ENCODE measurements around the gene MAPRE3.

Gene MAPRE3

DNA sequence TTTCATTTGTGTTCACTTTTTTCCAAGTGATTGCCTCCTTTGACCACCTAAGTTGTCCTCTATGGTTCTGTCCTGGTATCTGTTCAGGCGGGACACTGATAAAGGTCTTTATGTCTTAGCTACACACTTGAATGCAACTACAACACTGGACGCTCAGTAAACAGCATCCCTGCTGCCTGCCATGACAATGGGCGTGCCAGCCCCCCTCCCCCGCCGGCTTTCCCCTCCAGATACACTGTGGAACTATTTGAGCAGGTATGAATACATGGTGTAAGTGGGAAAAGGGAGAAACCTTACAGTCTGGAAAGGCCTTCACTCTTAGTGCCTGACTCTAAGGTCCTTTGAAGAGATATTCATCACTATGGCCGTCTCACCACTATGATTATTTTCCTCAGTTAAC lies 86.7 kb downstream of the MAPRE3 start:
- H3K9me3 Mint-ChIP-seq: no peaks in the 10 kb centered on the region
- H3K4me3 Mint-ChIP-seq: no peak overlapping the region
- no peak overlapping the region for H3K27ac Mint-ChIP-seq
- peaks cover 55% of the 10 kb centered on the region for H3K36me3 Mint-ChIP-seq (ENCODE audit: low read depth)
- no peaks in the 10 kb centered on the region for H3K27me3 Mint-ChIP-seq (ENCODE audit: low read depth, poor library complexity)
- peaks cover 11% of the 10 kb centered on the region for H3K4me1 Mint-ChIP-seq
- TF ChIP-seq, protein P1, sequence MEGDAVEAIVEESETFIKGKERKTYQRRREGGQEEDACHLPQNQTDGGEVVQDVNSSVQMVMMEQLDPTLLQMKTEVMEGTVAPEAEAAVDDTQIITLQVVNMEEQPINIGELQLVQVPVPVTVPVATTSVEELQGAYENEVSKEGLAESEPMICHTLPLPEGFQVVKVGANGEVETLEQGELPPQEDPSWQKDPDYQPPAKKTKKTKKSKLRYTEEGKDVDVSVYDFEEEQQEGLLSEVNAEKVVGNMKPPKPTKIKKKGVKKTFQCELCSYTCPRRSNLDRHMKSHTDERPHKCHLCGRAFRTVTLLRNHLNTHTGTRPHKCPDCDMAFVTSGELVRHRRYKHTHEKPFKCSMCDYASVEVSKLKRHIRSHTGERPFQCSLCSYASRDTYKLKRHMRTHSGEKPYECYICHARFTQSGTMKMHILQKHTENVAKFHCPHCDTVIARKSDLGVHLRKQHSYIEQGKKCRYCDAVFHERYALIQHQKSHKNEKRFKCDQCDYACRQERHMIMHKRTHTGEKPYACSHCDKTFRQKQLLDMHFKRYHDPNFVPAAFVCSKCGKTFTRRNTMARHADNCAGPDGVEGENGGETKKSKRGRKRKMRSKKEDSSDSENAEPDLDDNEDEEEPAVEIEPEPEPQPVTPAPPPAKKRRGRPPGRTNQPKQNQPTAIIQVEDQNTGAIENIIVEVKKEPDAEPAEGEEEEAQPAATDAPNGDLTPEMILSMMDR (IDR thresholded peaks at IDR 0.05): no peak
- DNase-seq: no peak

DNA sequence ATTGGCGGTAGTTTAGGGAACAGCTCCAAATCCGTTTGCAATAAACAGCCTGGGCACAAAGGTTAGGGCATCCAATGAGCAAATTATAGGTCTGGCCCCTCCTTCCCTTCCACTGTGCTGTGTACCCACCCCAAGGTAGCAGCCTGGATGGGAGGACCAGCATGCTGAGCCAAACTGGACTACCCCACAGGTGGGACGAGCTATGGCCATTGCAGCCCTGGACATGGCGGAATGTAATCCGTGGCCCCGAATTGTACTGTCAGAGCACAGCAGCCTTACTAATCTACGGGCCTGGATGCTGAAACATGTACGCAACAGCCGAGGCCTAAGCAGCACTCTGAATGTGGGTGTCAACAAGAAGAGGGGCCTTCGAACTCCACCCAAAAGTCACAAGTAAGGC lies 87.8 kb downstream of the MAPRE3 start:
- DNase-seq: no peak
- Mint-ChIP-seq H3K27me3 (ENCODE audit: low read depth, poor library complexity) (no peaks in the 10 kb centered on the region), H3K36me3 (ENCODE audit: low read depth) (peaks cover 61% of the 10 kb centered on the region), H3K27ac (no peak overlapping the region), H3K9me3 (no peaks in the 10 kb centered on the region), H3K4me3 (no peak overlapping the region), H3K4me1 (peaks cover 2% of the 10 kb centered on the region)
- TF ChIP-seq, protein P1 (IDR thresholded peaks at IDR 0.05): no peak

GRCh38 chr2:27059141-27059820 lies 88.8 kb downstream of the MAPRE3 start:
- Mint-ChIP-seq H3K36me3 (ENCODE audit: low read depth) (peaks cover 62% of the 10 kb centered on the region), H3K27ac (peak overlapping the region; percentile 48), H3K9me3 (no peaks in the 10 kb centered on the region), H3K27me3 (ENCODE audit: low read depth, poor library complexity) (no peaks in the 10 kb centered on the region), H3K4me1 (no peaks in the 10 kb centered on the region), H3K4me3 (no peak overlapping the region)
- TF ChIP-seq, protein P1 (IDR thresholded peaks at IDR 0.05): no peak
- DNase-seq: no peak

DNA sequence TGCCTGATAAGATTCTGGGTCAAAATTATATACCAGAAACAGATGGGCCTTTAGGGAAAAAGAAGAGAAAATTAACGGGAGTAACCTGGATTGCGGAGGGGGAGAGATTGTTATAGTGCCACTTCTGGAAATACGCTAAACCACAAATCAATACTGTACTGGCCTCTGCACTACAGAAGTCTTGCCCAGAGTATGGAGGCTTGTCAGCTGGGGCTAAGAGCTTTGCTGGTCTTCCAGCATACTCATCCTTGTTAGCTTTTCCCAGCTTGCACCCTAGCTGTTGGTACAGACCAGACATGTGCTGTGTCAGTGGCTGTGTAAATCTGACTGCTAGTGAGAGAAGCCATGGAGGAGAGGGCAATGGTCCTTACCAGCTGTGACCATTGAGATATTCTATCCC lies 89.9 kb downstream of the MAPRE3 start:
- Mint-ChIP-seq H3K27ac (no peak overlapping the region), H3K4me1 (no peaks in the 10 kb centered on the region), H3K27me3 (ENCODE audit: low read depth, poor library complexity) (no peaks in the 10 kb centered on the region), H3K4me3 (no peak overlapping the region), H3K36me3 (ENCODE audit: low read depth) (peaks cover 62% of the 10 kb centered on the region), H3K9me3 (no peaks in the 10 kb centered on the region)
- DNase-seq: no peak
- TF ChIP-seq, protein P1 (IDR thresholded peaks at IDR 0.05): no peak

DNA sequence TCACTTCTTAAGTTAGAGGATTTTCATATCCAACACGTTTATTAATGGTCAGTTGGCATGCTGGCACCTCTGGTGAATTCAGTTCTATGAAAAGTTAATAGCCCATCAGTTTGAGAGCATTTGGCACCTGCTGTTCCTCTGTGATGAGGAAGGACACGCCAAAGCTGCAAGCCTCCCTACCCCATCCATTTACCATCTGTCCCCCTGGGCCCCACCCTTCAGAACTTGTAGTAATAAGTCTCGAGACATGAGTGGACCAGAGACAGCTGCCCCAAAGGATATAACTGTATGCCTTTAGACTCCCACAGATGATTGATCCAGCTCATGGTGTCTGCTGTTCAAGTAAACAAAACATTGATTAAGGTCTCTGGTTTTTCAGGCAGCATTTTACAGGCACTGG lies 94.7 kb downstream of the MAPRE3 start:
- no peak overlapping the region for H3K27ac Mint-ChIP-seq
- peaks cover 3% of the 10 kb centered on the region for H3K27me3 Mint-ChIP-seq (ENCODE audit: low read depth, poor library complexity)
- H3K4me3 Mint-ChIP-seq: no peak overlapping the region
- H3K36me3 Mint-ChIP-seq (ENCODE audit: low read depth): peaks cover 73% of the 10 kb centered on the region
- no peak for DNase-seq
- no peaks in the 10 kb centered on the region for H3K9me3 Mint-ChIP-seq
- TF ChIP-seq, protein P1 (IDR thresholded peaks at IDR 0.05): no peak
- peaks cover 22% of the 10 kb centered on the region for H3K4me1 Mint-ChIP-seq

DNA sequence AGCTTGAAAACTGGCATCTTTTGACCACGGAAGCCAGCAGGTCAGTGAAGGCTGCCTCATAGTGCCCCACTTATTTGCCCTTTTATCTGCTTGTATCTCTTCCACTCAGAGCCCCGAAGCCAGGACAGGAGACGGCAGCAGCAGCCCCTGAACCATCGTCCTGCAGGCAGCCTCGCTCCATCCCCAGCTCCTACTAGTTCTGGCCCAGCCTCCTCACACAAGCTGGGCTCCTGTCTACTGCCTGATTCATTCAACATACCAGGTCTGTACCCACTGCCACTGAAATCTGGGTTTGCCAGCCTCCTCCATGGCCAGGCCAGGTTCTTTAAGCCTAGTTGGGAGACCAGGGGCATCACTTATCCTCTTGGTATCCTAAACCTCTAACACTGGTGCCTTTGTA lies 96.9 kb downstream of the MAPRE3 start:
- Mint-ChIP-seq H3K36me3 (ENCODE audit: low read depth) (peaks cover 77% of the 10 kb centered on the region), H3K4me3 (no peak overlapping the region), H3K9me3 (no peaks in the 10 kb centered on the region), H3K27me3 (ENCODE audit: low read depth, poor library complexity) (peaks cover 3% of the 10 kb centered on the region), H3K4me1 (peaks cover 38% of the 10 kb centered on the region), H3K27ac (no peak overlapping the region)
- DNase-seq: no peak
- TF ChIP-seq, protein P1 (IDR thresholded peaks at IDR 0.05): no peak

Data from nephron progenitor cell (in vitro differentiated cells).